Ishikawa (cell line): ENCODE results near the gene FGF14.

Source experiments
- CEBPB ChIP-seq: IDR thresholded peaks from 2 replicates; pipeline ENCODE4 v1.6.1; 2012
- CREB1 ChIP-seq: IDR thresholded peaks from 2 replicates; pipeline ENCODE4 v1.6.1; 2012; ENCODE audit warnings: low read depth
- EGR1 ChIP-seq: IDR thresholded peaks from 2 replicates; pipeline ENCODE4 v1.6.1; 2012
- EP300 ChIP-seq: IDR thresholded peaks from 2 replicates; pipeline ENCODE4 v1.6.1; 2012; ENCODE audit warnings: borderline replicate concordance
- MAX ChIP-seq: IDR thresholded peaks from 2 replicates; pipeline ENCODE4 v1.6.1; 2012
- TAF1 ChIP-seq: IDR thresholded peaks from 2 replicates; pipeline ENCODE4 v1.6.1; 2012; ENCODE audit warnings: low read depth, mild to moderate bottlenecking
- YY1 ChIP-seq: IDR thresholded peaks from 2 replicates; pipeline ENCODE4 v1.6.1; 2012; ENCODE audit warnings: low read depth
- TF ChIP-seq, protein P1 (sequence below): IDR thresholded peaks from 2 replicates; pipeline ENCODE4 v1.6.1; 2012; ENCODE audit warnings: low read depth, mild to moderate bottlenecking

GRCh38 chr13:101703081-101703480, 698.8 kb downstream of the FGF14 start:
- TF ChIP-seq CREB1 (no peak), YY1 (no peak), MAX (no peak), EP300 (no peak), EGR1 (no peak), CEBPB (no peak), TAF1 (no peak)
- TF ChIP-seq, protein P1, sequence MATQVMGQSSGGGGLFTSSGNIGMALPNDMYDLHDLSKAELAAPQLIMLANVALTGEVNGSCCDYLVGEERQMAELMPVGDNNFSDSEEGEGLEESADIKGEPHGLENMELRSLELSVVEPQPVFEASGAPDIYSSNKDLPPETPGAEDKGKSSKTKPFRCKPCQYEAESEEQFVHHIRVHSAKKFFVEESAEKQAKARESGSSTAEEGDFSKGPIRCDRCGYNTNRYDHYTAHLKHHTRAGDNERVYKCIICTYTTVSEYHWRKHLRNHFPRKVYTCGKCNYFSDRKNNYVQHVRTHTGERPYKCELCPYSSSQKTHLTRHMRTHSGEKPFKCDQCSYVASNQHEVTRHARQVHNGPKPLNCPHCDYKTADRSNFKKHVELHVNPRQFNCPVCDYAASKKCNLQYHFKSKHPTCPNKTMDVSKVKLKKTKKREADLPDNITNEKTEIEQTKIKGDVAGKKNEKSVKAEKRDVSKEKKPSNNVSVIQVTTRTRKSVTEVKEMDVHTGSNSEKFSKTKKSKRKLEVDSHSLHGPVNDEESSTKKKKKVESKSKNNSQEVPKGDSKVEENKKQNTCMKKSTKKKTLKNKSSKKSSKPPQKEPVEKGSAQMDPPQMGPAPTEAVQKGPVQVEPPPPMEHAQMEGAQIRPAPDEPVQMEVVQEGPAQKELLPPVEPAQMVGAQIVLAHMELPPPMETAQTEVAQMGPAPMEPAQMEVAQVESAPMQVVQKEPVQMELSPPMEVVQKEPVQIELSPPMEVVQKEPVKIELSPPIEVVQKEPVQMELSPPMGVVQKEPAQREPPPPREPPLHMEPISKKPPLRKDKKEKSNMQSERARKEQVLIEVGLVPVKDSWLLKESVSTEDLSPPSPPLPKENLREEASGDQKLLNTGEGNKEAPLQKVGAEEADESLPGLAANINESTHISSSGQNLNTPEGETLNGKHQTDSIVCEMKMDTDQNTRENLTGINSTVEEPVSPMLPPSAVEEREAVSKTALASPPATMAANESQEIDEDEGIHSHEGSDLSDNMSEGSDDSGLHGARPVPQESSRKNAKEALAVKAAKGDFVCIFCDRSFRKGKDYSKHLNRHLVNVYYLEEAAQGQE = no peak
